ENCODE results near the gene MCCC1. TPM values are rescaled to one million over a fixed set of nuclear protein-coding genes. Genes with fewer than 3 reads are reported as not detected.

The MCCC1 gene
- total RNA-seq, 1 experiment from 2014 or later, result 12.6 TPM

DNA sequence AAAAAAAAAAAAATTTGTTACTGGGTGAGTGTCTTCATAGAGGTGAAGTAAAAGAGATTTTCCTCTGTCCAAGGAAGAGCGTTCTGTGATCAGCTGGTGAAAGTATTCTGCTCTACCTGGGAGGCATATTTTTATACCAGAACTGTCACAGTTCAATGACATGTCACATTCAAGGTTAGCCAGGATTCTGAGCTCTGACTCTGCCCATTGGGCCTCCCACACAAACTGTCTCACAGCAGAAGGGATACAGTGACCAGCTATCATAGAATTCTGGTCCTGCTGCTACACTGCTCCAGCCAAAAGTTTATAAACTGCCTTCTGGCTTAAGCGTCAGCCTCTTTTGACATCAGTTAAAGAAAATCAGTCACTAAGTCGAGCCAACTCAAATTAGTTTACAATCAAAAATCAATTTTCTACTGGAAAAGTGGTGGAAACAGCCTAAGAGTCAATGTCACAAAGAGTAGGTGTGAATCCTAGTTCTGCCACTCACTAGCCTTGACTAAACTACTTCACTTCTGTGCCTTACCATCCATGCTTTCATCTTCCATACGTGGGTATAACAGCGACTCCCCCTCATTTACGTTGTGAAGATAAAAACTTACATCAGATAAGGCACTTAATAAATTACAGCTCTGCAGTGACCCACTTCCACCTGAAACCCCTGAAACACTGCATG is 66.3 kb downstream of the MCCC1 start (continued):
- TF ChIP-seq, protein P1, sequence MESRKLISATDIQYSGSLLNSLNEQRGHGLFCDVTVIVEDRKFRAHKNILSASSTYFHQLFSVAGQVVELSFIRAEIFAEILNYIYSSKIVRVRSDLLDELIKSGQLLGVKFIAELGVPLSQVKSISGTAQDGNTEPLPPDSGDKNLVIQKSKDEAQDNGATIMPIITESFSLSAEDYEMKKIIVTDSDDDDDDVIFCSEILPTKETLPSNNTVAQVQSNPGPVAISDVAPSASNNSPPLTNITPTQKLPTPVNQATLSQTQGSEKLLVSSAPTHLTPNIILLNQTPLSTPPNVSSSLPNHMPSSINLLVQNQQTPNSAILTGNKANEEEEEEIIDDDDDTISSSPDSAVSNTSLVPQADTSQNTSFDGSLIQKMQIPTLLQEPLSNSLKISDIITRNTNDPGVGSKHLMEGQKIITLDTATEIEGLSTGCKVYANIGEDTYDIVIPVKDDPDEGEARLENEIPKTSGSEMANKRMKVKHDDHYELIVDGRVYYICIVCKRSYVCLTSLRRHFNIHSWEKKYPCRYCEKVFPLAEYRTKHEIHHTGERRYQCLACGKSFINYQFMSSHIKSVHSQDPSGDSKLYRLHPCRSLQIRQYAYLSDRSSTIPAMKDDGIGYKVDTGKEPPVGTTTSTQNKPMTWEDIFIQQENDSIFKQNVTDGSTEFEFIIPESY (IDR thresholded peaks at IDR 0.05; ENCODE audit: extremely low read depth, insufficient replicate concordance, low read length), result no peak

DNA sequence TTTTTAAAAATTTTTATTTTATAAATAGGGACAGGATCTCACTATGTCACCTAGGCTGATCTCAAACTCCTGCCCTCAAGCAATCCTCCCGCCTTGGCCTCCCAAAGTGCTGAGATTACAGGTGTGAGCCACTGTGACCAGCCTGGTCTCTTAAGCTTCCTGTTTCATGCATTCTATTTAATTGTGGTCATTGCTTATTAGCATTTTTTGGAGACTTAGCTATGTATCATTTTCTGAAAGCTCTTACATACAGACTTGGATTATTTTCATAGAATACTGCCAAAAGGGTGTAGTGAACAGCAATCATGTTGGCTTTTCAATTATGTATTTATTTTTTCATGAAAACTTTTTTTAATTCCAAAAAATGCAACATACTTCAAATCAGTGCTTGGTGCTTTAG is 67.5 kb downstream of the MCCC1 start:
- Histone ChIP-seq H2AFZ (ENCODE audit: low read depth, low read length, poor library complexity, severe bottlenecking) (no peak overlapping the region), H3K9me3 (ENCODE audit: control insufficient read depth in 1 of 2, insufficient read depth in 1 of 2, low read depth in 1 of 2, low read length in 2 of 2) (peaks cover 0 to 7% of the 10 kb centered on the region in 2 experiments; a peak in 2 of 4 replicates), H3K9me2 (ENCODE audit: insufficient read depth) (no peaks in the 10 kb centered on the region), H3K27me3 (ENCODE audit: insufficient read depth, low read length) (no peaks in the 10 kb centered on the region), H3K4me3 (replicated peaks in 1 of 2; ENCODE audit: low read depth in 1 of 2, low read length in 2 of 2) (no peak overlapping the region), H3K4me2 (ENCODE audit: low read length) (no peak overlapping the region), H3K79me2 (ENCODE audit: insufficient read depth, low read length) (no peaks in the 10 kb centered on the region), H3K27ac (ENCODE audit: low read depth, low read length) (no peak overlapping the region), H4K20me1 (ENCODE audit: insufficient read depth) (no peaks in the 10 kb centered on the region), H3K9ac (ENCODE audit: low read length) (no peak overlapping the region), H3K4me1 (ENCODE audit: control insufficient read depth in 1 of 2, insufficient read depth in 2 of 2, low read length in 2 of 2) (no peaks in the 10 kb centered on the region), H3K36me3 (ENCODE audit: control insufficient read depth in 1 of 2, insufficient read depth in 2 of 2, low read length in 2 of 2) (no peaks in the 10 kb centered on the region)
- RAD21 ChIA-PET (ENCODE audit: low non-redundant PET in 1 of 2, low total read pairs in 2 of 2, uncharacterized antibody in 2 of 2, unreplicated experiment in 2 of 2), result no interaction called here
- no peak for DNase-seq (ENCODE audit: low read depth, low spot score)
- intact Hi-C loops (cut with micrococcal nuclease), result no loop called here
- no TSS peak for BruUV-seq (replicated peaks)
- ATAC-seq, result no peak
- CTCF ChIA-PET, result no interaction called here
- no peak for TF ChIP-seq EZH2phosphoT487 (IDR thresholded peaks at IDR 0.05; ENCODE audit: borderline replicate concordance)
- POLR2A ChIA-PET, result no interaction called here

DNA sequence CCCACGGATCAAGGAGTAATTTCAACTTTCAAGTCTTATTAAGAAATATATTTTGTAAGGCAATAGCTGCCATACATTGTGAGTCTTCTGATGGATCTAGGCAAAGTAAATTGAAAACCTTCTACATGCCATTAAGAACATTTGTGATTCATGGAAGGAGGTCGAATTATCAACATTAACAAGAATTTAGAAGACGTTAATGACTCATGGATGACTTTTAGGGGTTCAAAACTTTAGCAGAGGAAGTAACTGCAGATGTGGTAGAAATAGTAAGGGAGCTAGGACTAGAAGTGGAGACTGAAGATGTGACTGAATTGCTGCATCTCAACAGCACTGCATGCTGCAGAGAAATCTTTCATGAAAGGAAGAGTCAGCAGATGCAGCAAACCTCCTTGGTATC is 70.9 kb downstream of the MCCC1 start:
- H3K4me1 ChIP-seq (ENCODE audit: control insufficient read depth in 1 of 2, insufficient read depth in 2 of 2, low read length in 2 of 2), result no peaks in the 10 kb centered on the region
- H3K4me2 ChIP-seq (ENCODE audit: low read length), result no peak overlapping the region
- intact Hi-C loops (cut with micrococcal nuclease), result no loop called here
- ChIA-PET POLR2A (no interaction called here), CTCF (no interaction called here), RAD21 (ENCODE audit: low non-redundant PET in 1 of 2, low total read pairs in 2 of 2, uncharacterized antibody in 2 of 2, unreplicated experiment in 2 of 2) (no interaction called here)
- H3K27ac ChIP-seq (ENCODE audit: low read depth, low read length), result no peak overlapping the region
- H3K9me2 ChIP-seq (ENCODE audit: insufficient read depth), result no peaks in the 10 kb centered on the region
- peaks cover 0 to 7% of the 10 kb centered on the region in 2 experiments; a peak in 2 of 4 replicates for H3K9me3 ChIP-seq (ENCODE audit: control insufficient read depth in 1 of 2, insufficient read depth in 1 of 2, low read depth in 1 of 2, low read length in 2 of 2)
- no peak for DNase-seq (ENCODE audit: low read depth, low spot score)
- ATAC-seq, result no peak
- H3K9ac ChIP-seq (ENCODE audit: low read length), result no peak overlapping the region
- BruUV-seq (replicated peaks), result no TSS peak
- no peaks in the 10 kb centered on the region for H3K79me2 ChIP-seq (ENCODE audit: insufficient read depth, low read length)
- H3K36me3 ChIP-seq (ENCODE audit: control insufficient read depth in 1 of 2, insufficient read depth in 2 of 2, low read length in 2 of 2), result no peaks in the 10 kb centered on the region
- no peaks in the 10 kb centered on the region for H3K27me3 ChIP-seq (ENCODE audit: insufficient read depth, low read length)
- no peaks in the 10 kb centered on the region for H4K20me1 ChIP-seq (ENCODE audit: insufficient read depth)
- H3K4me3 ChIP-seq (replicated peaks in 1 of 2; ENCODE audit: low read depth in 1 of 2, low read length in 2 of 2), result no peak overlapping the region
- no peak overlapping the region for H2AFZ ChIP-seq (ENCODE audit: low read depth, low read length, poor library complexity, severe bottlenecking)
- TF ChIP-seq, protein P2, sequence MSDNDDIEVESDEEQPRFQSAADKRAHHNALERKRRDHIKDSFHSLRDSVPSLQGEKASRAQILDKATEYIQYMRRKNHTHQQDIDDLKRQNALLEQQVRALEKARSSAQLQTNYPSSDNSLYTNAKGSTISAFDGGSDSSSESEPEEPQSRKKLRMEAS (IDR thresholded peaks at IDR 0.05), result no peak
- TF ChIP-seq FOSL1 (IDR thresholded peaks at IDR 0.05; ENCODE audit: low read depth) (no peak), POLR2AphosphoS5 (IDR thresholded peaks at IDR 0.05; ENCODE audit: low read depth, low read length) (no peak), SIN3A (IDR thresholded peaks at IDR 0.05; ENCODE audit: low read depth) (no peak), ZNF274 (IDR thresholded peaks at IDR 0.05; ENCODE audit: low read depth, low read length) (no peak), JUND (IDR thresholded peaks at IDR 0.05) (no peak), SP1 (IDR thresholded peaks at IDR 0.05; ENCODE audit: low read depth) (no peak), ELF1 (IDR thresholded peaks at IDR 0.05; ENCODE audit: borderline replicate concordance, low read depth) (no peak), CEBPB (IDR thresholded peaks at IDR 0.05; ENCODE audit: low read depth) (no peak), EZH2 (IDR thresholded peaks at IDR 0.05) (no peak), YY1 (IDR thresholded peaks at IDR 0.05; ENCODE audit: extremely low read depth, insufficient replicate concordance, low read depth, low read length) (no peak)
- TF ChIP-seq, protein P3, sequence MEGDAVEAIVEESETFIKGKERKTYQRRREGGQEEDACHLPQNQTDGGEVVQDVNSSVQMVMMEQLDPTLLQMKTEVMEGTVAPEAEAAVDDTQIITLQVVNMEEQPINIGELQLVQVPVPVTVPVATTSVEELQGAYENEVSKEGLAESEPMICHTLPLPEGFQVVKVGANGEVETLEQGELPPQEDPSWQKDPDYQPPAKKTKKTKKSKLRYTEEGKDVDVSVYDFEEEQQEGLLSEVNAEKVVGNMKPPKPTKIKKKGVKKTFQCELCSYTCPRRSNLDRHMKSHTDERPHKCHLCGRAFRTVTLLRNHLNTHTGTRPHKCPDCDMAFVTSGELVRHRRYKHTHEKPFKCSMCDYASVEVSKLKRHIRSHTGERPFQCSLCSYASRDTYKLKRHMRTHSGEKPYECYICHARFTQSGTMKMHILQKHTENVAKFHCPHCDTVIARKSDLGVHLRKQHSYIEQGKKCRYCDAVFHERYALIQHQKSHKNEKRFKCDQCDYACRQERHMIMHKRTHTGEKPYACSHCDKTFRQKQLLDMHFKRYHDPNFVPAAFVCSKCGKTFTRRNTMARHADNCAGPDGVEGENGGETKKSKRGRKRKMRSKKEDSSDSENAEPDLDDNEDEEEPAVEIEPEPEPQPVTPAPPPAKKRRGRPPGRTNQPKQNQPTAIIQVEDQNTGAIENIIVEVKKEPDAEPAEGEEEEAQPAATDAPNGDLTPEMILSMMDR (IDR thresholded peaks at IDR 0.05 in 2 of 3, conservative IDR thresholded peaks at IDR 0.05 in 1 of 3; ENCODE audit: borderline replicate concordance in 1 of 3, insufficient read depth in 1 of 3, low read depth in 2 of 3, low read length in 2 of 3), result no peak
